Measurements from ENCODE around the gene CASQ2. TPM values are rescaled to one million over a fixed set of nuclear protein-coding genes. Genes with fewer than 3 reads are reported as not detected.

CASQ2 gene
- total and polyA plus RNA-seq, 2 donors (not counting 1 experiment from before 2014, with no cell fraction given) = not detected

- ChIA-PET CTCF (no interaction called here), POLR2A (no interaction called here)
- no peak overlapping the region for H3K9ac ChIP-seq (ENCODE audit: low read length)
- no peak for DNase-seq
- H3K27ac ChIP-seq (ENCODE audit: low read length in 2 of 2) = no peak overlapping the region
- no peaks in the 10 kb centered on the region for H4K20me1 ChIP-seq (ENCODE audit: control insufficient read depth, insufficient read depth, low read length, poor library complexity, severe bottlenecking)
- H3K9me3 ChIP-seq (ENCODE audit: control extremely low read depth in 1 of 3, control insufficient read depth in 2 of 3, insufficient read depth in 1 of 3, low read length in 2 of 3) = no peaks in the 10 kb centered on the region
- H3K79me2 ChIP-seq (ENCODE audit: control insufficient read depth, insufficient read depth, low read length) = no peaks in the 10 kb centered on the region
- H2AFZ ChIP-seq (ENCODE audit: insufficient read depth, low read depth, low read length, poor library complexity, severe bottlenecking) = no peak overlapping the region
- Mint-ChIP-seq H3K4me3 (no peak overlapping the region), H3K9me3 (ENCODE audit: insufficient read depth) (no peaks in the 10 kb centered on the region), H3K4me1 (no peaks in the 10 kb centered on the region), H3K27me3 (peaks cover 7% of the 10 kb centered on the region), H3K27ac (no peak overlapping the region)
- intact Hi-C loops (cut with micrococcal nuclease) = no loop called here
- no peak overlapping the region for H3K4me2 ChIP-seq (replicated peaks; ENCODE audit: low read depth, low read length, poor library complexity, severe bottlenecking)
- 91% methylated on average over 3 of the region's 4 CpGs for WGBS (ENCODE audit: insufficient coverage)
- ATAC-seq (ENCODE audit: low read depth) = no peak
- H3K27me3 ChIP-seq (replicated peaks in 1 of 4; ENCODE audit: control extremely low read depth in 1 of 4, control insufficient read depth in 3 of 4, insufficient read depth in 4 of 4, low read length in 3 of 4) = peaks cover 0 to 3% (median under 1%) of the 10 kb centered on the region in 4 experiments
- TF ChIP-seq CTCF (IDR thresholded peaks at IDR 0.05) = no peak
- no peaks in the 10 kb centered on the region for H3K4me1 ChIP-seq (ENCODE audit: control insufficient read depth in 2 of 2, insufficient read depth in 2 of 2, low read length in 2 of 2)
- H3K4me3 ChIP-seq (ENCODE audit: control extremely low read depth in 1 of 5, extremely low read depth in 1 of 5, insufficient read depth in 1 of 5, low read depth in 2 of 5, low read length in 4 of 5) = no peak overlapping the region
- no peaks in the 10 kb centered on the region for H3K36me3 ChIP-seq (replicated peaks in 1 of 2; ENCODE audit: control extremely low read depth in 1 of 2, control insufficient read depth in 1 of 2, extremely low read depth in 1 of 2, insufficient read depth in 2 of 2, low read length in 1 of 2)
These were observed 1.1 kb downstream of the CASQ2 start for GRCh38 chr1:115767403-115767802.

- Mint-ChIP-seq H3K27me3 (peaks cover 3% of the 10 kb centered on the region), H3K4me1 (no peaks in the 10 kb centered on the region), H3K4me3 (no peak overlapping the region), H3K9me3 (ENCODE audit: insufficient read depth) (no peaks in the 10 kb centered on the region), H3K27ac (no peak overlapping the region)
- peaks cover 0 to 2% (median 0%) of the 10 kb centered on the region in 4 experiments for H3K27me3 ChIP-seq (replicated peaks in 1 of 4; ENCODE audit: control extremely low read depth in 1 of 4, control insufficient read depth in 3 of 4, insufficient read depth in 4 of 4, low read length in 3 of 4)
- DNase-seq (no peak), ATAC-seq (ENCODE audit: low read depth) (no peak)
- H3K9me3 ChIP-seq (ENCODE audit: control extremely low read depth in 1 of 3, control insufficient read depth in 2 of 3, insufficient read depth in 1 of 3, low read length in 2 of 3) = no peaks in the 10 kb centered on the region
- no peaks in the 10 kb centered on the region for H4K20me1 ChIP-seq (ENCODE audit: control insufficient read depth, insufficient read depth, low read length, poor library complexity, severe bottlenecking)
- TF ChIP-seq EZH2 (IDR thresholded peaks at IDR 0.05; ENCODE audit: borderline replicate concordance, insufficient read depth, low read depth, low read length, poor library complexity, severe bottlenecking) (no peak), CTCF (IDR thresholded peaks at IDR 0.05) (no peak)
- no peaks in the 10 kb centered on the region for H3K36me3 ChIP-seq (replicated peaks in 1 of 2; ENCODE audit: control extremely low read depth in 1 of 2, control insufficient read depth in 1 of 2, extremely low read depth in 1 of 2, insufficient read depth in 2 of 2, low read length in 1 of 2)
- POLR2A ChIA-PET = no interaction called here
- WGBS (ENCODE audit: insufficient coverage) = no CpG with 5 or more reads among the region's 1 CpG
- no peak overlapping the region for H3K4me2 ChIP-seq (replicated peaks; ENCODE audit: low read depth, low read length, poor library complexity, severe bottlenecking)
- CTCF ChIA-PET = no interaction called here
- H3K79me2 ChIP-seq (ENCODE audit: control insufficient read depth, insufficient read depth, low read length) = no peaks in the 10 kb centered on the region
- H3K27ac ChIP-seq (ENCODE audit: low read length in 2 of 2) = no peak overlapping the region
- no peak overlapping the region for H3K4me3 ChIP-seq (ENCODE audit: control extremely low read depth in 1 of 5, extremely low read depth in 1 of 5, insufficient read depth in 1 of 5, low read depth in 2 of 5, low read length in 4 of 5)
- no peaks in the 10 kb centered on the region for H3K4me1 ChIP-seq (ENCODE audit: control insufficient read depth in 2 of 2, insufficient read depth in 2 of 2, low read length in 2 of 2)
- no peak overlapping the region for H3K9ac ChIP-seq (ENCODE audit: low read length)
- intact Hi-C loops (cut with micrococcal nuclease) = no loop called here
- H2AFZ ChIP-seq (ENCODE audit: insufficient read depth, low read depth, low read length, poor library complexity, severe bottlenecking) = no peak overlapping the region
These were observed 3.4 kb downstream of the CASQ2 start for GRCh38 chr1:115765091-115765490.
